Activated CD8-positive, alpha-beta memory T cell treated with anti-CD3 and anti-CD28 coated beads, Interleukin-2, amount 50 U/mL, for 24 hours (primary cell): ENCODE measurements around the gene HEBP1.

Experiments used
- DNase-seq: peaks from one replicate; pipeline ENCODE4 v3.0.0-alpha.2; 2020; ENCODE audit errors: extremely low read depth

HEBP1 gene

GRCh38 chr12:13023811-13024530 lies 23.9 kb upstream of the HEBP1 start:
- no peak for DNase-seq

DNA sequence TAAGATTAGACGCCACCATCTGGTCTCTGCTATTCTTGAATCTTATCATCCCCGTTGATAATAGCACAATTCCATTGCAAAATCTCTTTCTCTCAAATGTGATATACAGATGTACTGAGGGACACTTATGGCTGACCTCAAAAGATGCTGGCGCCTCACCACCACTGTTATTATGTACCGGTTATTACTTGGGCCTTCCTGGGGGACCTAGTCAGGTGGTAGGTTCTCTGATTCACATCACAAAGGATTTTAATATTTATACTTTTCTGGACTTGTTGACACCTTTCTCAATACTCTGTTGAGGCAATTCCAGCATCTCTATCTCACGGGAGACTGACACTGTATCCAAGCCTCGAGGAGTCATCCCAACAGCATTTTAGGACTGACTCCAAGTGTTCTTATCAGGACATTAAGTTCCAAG lies 22.8 kb upstream of the HEBP1 start:
- no peak for DNase-seq

DNA sequence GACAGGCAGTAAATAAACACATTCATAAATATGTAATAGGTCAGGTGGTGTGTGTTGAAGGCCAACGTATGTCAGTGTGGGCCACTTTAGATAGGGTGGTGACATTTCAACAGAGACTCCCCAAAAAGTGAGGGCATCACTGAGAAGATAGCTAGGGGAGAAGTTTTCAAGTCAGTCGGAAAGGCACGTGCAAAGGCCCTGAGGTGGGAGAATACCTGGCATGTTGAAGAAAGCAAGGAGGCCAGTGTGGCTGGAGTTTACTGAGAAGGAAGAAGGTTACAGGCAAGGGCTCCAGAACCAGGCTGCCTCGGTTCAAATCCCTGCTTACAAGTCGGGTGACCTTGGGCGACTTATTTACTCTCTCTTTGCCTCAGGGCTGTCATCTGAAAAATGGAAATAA lies 11.0 kb upstream of the HEBP1 start:
- no peak for DNase-seq

- no peak for DNase-seq
Measured at GRCh38 chr12:13008741-13009380, 8.8 kb upstream of the HEBP1 start.

DNA sequence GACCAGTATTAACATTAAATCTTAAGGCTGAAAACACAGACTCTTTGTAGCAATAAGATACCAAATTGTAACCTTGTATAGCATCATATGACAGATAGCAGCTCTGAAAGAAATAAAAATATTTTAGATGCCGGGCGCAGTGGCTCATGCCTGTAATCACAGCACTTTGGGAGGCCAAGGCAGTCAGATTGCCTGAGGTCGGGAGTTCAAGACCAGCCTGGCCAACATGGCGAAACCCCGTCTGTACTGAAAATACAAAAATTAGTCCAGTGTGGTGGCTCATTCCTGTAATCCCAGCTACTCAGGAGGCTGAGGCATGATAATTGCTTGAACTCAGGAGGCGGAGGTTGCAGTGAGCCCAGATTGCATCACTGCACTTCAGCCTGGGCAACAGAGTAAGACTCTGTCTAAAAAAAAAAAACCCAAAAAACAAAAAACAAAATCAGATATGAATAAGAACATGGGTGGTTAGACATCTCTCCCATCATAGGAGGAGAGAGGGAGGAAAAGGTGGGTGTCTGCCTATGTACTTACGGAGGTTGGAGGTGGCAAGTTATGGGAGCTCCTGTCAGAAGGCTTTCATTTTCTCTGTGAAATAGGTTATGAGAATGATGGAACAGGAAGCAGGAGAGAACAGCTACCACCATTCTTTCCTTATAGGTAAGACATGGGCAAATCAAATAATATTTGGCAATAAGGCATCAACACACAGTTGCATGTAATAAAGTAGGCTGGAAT lies 7.6 kb upstream of the HEBP1 start:
- no peak for DNase-seq

DNA sequence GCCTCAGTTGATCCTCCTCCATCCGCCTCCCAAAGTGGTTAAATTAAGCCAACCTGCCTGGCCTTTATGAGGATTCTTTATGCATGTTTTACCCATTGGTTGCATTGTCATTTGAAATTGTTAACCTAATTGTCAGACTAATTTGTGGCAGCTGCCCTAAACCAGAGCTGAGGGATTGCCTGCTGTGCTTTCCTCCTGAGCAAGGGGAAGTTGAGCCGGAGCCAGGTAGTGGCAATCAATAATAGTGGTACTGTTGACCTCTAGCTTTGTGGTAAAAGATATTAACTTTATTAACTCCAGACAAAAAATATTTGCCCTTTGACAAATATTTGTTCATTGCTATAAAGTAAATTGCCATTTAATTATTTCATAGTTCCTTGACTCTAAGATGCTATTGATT lies 5.6 kb upstream of the HEBP1 start:
- DNase-seq: no peak

DNA sequence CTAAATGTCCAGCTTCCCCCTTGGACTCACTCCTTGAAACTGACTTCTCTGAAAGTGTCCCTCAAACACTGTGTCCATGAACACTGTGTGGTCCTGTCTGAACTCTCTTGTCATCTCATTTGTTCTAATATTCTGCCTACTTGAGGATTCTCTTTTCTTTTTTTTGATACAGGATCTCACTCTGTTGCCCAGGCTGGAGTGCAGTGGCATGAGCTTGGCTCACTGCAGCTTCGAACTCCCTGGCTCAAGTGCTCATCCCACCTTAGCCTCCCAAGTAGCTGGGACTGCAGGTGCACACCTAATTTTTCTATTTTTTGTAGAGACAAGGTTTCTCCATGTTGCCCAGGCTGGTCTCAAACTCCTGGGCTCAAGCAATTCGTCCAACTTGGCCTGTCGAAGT lies 4.9 kb upstream of the HEBP1 start:
- no peak for DNase-seq

DNA sequence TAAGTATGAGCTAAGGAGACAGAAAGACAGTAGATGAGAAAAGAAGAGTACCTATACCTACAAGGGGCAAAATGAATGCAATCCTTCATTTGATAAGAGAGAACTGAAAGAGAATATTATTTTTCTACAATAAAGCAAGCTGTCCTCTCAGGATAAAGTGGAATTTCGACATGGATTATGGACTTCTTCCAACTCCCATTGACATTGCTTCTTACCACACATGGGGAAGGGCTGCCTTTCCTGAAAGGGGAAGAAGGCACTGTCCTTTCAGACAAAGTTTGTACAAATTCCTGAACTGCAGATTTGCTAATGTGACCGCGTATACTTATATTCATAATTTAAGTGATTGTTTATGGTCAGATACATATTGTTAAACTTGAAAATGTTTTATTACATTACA lies 4.3 kb upstream of the HEBP1 start:
- DNase-seq: no peak

DNA sequence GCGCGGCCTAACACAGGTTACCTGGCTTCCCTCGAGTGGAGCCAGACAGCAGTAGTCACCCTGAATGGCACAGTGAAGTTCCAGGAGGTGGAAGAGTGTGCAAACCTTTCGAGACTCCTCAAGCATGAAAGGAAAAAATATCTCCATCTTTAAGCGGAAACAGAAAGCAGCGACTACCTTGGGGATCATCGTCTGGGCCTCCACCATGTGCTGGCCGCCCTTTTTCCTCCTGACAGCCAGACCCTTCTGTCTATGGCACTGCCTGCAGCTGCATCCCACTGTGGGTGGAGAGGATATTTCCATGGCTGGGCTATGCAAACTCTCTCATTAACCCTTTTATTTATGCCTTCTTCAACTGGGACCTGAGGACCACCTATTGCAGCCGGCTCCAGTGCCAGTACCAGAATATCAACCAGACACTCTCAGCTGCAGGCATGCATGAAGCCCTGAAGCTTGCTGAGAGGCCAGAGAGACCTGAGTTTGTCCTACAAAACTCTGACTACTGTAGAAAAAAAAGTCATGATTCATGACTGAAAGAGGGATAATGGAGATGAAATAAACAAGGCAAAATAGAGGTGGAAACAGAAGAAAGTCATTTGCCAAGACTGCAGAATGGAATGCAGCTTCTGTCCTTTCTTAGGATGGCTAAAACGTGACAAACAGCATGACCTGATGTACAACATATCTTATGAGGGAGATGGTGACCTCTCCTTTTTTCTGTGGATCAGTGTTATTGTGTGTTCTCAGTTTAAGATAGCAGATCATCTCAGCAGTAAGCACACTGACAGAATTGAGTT lies 2.4 kb upstream of the HEBP1 start:
- no peak for DNase-seq

- DNase-seq: no peak
Measured at GRCh38 chr12:13001775-13002040, 1.6 kb upstream of the HEBP1 start.

GRCh38 chr12:13000925-13001774 lies 1.1 kb upstream of the HEBP1 start:
- DNase-seq: no peak

GRCh38 chr12:13000616-13000924 lies 505 bp upstream of the HEBP1 start:
- DNase-seq: no peak

- DNase-seq: no peak
Measured at GRCh38 chr12:12999271-12999958, 650 bp downstream of the HEBP1 start.

GRCh38 chr12:12998248-12998647 lies 1.8 kb downstream of the HEBP1 start:
- no peak for DNase-seq

DNA sequence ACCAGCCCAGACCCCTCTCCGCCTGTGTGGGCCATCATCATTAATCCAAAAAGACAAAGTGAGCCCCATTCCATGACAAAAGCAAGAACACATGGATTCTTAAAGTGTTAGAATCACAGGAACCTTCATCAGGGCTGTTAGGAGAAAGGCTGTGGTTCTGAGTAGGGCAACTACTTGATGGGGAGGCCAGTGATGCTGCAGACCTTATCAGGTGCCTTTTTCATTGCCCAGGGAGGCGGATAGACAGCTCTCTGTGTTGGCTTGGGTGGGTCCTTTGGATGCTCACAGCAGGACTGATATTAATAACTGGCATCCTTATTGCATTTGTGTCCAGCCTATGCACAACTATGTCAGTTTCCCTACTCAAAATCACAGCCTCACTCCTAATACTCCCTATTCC lies 2.3 kb downstream of the HEBP1 start:
- no peak for DNase-seq

DNA sequence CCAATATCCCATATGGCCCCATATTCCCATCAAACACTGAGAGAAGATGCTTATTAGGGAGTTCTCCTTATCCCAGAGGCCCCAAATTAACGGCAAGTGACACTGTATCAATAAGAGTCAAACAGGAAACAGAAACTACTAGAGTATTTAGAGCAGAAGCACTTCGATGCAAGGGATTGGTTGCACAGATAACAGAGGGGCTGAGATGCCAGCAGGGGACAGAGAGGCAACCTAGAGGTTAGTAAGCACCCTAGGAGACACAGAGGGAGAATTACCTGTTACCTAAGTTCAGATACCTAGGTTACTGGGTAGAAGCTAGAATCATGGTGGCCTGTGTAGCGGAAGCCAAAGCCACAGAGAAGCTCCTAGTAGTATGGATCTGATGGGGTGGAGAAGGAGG lies 2.9 kb downstream of the HEBP1 start:
- DNase-seq: no peak

- no peak for DNase-seq
Measured at GRCh38 chr12:12996209-12996608, 3.9 kb downstream of the HEBP1 start.

GRCh38 chr12:12995088-12995487 lies 5.0 kb downstream of the HEBP1 start:
- no peak for DNase-seq

GRCh38 chr12:12993367-12993766 lies 6.7 kb downstream of the HEBP1 start:
- DNase-seq: no peak

GRCh38 chr12:12992418-12993130 lies 7.5 kb downstream of the HEBP1 start:
- no peak for DNase-seq
